ENCODE results near the gene HIP1.
"Not testable (repeated sequence)": the region's sequence is repeated elsewhere in the genome, so short reads cannot be mapped to it uniquely, and the experiment has no call there.

Gene HIP1

DNA sequence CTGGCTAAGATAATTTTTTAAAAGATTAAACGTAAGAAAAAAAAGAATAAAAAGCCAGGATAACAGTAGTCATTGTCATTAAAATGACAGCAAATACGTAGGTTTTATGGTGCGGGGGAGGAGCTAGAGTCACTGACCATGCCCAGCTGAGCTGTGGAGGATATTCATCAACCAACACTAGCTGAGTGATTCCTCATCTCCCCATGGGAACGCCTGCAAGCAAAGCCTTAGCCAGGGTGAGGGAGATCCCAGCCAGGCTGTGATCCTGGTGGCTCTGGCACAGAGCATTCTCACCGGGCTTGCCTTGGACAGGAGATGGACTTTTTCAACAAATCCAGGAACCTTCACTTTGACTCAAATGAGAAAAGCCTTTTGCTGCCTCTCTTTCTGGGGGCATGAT is 94.2 kb downstream of the HIP1 start:
- DNase-seq (ENCODE audit: low read depth in 2 of 2), result no peak

DNA sequence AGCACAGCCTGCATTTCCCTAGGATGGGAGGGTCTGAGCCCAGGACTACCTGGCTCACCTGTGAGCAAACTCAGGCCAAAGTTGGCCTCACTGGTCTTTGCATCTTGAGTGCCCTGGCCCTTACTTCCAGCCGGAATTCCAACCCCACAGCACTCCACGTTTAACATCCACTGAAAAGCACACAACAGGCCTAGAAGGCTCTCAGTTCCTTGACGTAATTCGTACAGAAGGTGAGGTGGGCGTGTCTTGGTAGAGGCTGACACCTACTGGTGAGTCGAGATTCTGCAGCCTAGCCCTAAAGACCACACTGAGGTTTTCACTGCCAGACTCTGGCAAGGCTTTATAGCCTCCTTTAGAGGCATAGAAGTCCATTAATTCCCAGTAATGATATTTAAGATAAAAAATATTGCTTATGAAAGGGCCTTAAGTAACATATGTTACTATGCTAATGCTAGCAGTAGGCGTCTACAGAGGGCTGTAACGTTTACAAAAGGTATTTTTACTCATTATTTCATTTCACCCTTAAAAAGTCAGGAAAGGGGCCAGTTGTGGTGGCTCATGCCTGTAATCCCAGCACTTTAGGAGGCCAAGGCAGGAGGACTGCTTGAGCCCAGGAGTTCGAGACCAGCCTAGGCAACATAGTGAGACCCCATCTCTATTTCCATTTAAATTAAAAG is 95.8 kb downstream of the HIP1 start:
- peak; percentile 35 to 48 for DNase-seq (ENCODE audit: low read depth in 2 of 2)

DNA sequence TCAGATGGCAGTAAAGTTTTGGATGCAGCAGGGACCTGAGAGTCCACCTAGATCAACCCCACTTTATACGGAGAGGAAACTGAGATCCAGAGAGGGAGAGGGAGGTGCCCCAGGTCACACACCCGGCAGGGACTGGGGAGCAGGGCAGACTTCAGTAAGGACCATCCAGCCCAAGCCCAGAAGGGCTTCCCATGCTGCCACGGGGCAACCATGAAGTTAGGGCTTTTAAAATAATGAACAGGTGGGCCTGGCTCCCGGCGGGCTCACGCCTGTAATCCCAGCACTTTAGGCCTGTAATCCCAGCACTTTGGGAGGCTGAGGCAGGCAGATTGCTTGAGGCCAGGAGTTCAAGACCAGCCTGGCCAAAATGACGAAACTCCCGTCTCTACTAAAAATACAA is 98.5 kb downstream of the HIP1 start:
- DNase-seq (ENCODE audit: low read depth in 2 of 2), result no peak

DNA sequence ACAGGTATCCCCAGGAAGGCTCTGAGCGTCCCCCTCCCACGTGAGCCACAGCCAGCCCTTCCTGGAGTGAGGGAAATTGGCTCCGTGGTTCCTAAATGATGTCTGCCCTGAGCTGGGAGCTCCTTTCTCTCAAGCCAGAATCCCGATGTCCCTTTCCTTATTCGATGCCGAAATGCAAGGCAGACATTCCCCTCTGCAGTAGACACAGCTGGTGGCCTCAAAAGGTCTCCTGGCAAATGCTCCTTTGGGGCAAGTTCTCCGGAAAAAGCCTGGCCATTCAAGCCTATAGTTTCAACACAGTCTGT is 98.9 kb downstream of the HIP1 start:
- DNase-seq (ENCODE audit: low read depth in 2 of 2), result no peak

DNA sequence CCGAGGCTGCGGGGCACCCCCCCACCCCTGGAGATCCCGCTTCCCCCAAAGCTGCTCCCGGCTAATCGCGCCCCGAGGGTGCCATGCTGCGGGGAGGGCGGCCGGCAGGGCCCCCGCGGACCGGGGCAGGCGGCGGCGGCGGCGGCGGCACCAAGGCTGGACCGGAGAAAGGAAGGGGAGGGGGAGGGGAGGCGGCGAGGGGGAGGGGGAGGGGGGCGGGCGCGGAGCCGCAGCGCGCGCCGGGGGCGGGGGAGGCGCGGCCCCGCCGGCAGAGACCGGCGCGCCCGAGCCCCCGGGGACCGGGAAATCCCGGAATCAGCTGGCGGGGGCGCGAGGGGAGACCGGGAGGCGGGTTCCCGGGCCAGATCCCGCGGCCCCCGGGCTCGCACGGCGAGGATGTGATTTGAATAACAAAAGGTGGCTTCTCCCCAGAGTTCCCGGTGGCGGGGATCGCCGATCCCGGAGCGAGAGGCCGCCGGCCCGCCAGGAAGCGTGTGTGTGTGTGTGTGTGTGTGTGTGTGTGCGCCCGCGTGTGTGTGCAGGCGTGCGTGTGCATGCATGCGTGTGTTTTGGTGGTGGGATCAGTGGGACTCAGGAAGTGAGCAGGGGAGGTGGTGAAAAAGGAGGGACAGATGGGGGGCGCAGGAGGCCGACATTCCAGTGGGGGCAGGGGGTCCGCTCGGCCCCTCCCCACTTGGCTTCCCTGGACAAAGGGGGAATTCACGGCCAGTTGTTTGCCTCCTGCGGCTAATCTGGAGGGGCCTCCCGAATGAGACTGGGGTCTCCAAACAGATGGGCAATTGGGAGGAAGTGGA is 99.5 kb downstream of the HIP1 start:
- no peak for DNase-seq (ENCODE audit: low read depth in 2 of 2)

DNA sequence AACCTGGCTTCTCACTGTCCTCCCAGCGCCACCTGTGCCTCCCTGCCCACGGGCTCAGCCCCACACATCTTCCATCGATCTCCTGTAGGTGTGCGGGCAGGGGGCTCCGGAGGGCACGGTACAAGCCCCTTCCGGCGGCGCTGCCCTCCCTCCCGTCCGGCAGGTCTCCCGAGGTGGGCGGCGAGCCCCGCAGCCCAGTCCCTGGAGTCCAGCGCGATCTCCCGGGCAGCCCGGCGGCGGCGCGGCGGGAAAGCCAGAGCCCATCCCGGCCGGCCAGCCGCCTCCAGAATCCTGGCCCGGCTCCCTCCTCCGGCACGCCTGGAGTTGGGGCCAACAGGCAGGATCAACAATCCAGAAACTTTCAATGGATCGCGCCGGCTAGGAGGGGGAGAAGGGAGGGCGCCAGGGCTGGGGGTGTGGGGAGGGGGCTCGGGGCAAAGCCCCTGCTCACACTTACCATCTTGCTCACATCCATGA is 100.1 kb downstream of the HIP1 start:
- no peak for DNase-seq (ENCODE audit: low read depth in 2 of 2)

DNA sequence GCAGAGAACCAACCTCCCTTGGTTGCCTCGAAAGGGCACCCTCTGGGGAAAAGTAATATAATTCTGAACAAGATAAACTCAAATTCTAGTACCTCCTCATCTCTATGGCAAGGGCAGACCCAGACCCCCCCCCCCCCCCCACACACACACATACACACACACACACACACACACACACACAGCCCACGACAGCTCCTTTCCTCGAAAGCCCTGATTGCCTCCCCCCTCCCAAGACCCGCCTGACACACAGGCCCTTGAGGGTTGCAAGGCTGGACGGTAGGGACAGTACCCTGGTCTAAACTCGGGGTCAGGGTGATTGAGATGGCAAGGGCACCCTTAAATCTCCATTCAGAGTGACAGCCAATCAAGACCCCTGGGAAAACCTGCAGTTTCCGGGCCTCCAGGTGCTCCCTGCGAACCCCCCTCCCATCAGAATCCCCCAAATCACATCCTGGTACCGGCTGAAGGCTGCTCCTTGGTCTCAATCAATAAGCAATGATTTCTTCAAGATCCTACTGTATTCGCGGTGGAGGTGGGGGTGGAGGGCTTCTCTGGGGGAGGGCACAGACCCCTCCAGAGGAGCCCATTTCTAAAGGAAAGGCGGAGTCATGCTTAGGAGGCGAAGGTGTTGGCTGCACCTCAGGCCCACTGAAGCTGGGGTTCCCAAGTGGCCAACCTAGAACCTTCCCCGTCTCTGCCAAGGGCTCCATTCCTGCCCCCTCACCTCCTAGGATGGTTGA is 100.7 kb downstream of the HIP1 start:
- no peak for DNase-seq (ENCODE audit: low read depth in 2 of 2)

DNA sequence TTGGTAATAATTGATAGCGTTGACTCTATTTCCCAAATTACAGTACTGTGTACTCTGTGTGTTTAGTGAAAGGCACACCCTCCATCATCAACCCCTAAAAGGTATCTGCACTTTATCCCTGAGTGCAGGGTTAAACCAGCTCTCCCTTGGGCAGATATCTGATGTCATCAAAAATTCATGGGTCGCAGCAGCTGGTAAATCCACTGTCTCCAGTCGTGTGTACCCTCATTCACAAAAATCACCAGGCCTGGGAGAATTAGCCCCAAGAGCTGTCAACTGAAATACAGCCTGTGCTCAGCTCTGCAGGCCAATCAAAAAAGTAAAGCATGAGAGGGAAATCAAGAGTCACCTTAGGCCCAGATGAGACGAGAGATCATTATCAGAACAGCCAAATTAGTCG is 103.7 kb downstream of the HIP1 start:
- no peak for DNase-seq (ENCODE audit: low read depth in 2 of 2)

DNA sequence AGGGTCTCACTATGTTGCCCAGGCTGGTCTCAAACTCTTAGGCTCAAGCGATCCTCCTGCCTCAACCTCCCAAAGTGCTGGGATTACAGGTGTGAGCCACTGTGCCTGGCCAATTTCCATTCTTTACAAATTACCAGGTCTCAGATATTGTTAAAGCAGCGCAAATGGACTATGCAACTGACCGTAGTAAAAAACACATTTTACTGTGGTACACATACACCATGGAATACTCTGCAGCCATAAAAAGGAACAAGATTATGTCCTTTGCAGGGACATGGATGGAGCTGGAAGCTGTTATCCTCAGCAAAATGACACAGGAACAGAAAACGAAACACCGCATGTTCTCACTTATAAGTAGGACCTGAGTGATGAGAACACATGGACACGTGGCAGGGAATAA is 106.2 kb downstream of the HIP1 start:
- DNase-seq (ENCODE audit: low read depth in 2 of 2), result not testable (repeated sequence)

DNA sequence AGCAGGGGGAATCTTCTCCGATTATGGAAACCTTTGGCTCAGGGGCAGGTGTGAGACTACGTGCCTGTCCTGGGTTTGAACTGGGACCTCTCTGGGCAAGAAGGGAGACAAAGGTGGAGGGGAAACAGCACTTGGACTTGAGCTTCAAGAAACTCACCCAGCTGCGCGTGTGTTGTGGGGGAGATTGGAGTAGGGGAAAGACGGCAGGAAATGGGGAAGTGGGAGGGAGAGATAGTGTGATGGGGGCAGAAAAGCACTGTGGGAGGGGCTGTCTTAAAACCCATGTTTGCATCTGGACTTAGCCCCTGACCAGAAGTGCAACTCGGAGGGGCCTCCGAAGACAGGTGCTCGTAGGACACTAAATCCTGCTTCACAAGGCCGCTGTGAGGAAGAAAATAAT is 107.0 kb downstream of the HIP1 start:
- DNase-seq (ENCODE audit: low read depth in 2 of 2), result no peak

DNA sequence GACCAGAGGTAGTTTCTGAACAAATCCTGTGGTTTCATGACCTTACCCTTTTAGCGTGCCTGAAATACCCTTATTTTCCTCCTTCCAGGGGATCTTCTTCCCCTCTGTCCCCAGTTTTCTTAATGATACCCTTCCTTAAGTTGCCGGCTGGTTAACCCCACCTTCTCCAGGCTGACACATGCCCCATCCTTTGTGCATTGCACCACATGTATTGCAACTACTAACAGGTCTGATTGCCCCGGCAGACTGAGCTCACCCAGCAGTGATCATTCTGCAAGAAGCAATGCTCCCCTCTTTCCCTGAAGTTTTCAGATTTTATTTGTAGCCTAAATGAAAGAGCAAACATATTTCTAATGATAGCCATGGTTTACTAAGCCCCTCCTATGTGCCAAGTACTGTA is 108.2 kb downstream of the HIP1 start:
- DNase-seq (ENCODE audit: low read depth in 2 of 2), result no peak

DNA sequence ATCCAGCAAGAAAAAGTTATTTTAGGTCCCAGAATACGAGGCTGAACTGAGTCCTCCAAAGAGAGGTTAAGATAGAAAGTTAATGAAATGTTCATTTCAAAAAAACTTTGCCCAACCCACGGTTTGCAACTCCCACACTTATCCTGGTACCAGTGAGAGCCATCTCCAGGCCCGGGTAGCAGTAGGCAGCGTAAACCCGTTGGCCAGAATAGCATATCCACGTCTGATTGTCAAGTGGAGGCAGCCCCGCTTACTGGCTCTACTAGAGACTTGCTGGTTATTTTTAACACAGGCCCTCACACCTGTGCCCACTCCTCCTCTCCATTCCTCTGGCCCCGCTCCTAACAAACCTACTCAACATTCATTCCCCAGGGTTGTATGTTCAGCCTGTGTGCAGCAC is 109.7 kb downstream of the HIP1 start:
- DNase-seq (ENCODE audit: low read depth in 2 of 2), result no peak

DNA sequence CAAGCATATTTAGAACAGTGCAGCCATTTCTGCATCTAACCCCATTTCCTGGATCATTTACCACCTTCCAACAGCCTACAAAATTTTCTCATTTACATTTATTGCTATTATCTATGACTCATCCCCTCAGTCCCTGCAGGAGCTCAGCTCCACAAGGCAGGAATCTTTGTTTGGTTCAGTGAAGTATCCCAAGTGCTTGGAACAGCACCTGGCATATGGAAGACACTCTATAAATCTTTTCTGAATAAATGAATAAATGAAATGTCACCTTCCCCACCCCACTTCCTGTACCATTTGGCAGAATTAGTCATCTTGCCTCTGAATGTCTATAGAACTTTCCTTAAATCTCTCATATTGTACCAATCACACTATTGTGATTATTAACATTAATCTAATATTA is 110.7 kb downstream of the HIP1 start:
- no peak for DNase-seq (ENCODE audit: low read depth in 2 of 2)

DNA sequence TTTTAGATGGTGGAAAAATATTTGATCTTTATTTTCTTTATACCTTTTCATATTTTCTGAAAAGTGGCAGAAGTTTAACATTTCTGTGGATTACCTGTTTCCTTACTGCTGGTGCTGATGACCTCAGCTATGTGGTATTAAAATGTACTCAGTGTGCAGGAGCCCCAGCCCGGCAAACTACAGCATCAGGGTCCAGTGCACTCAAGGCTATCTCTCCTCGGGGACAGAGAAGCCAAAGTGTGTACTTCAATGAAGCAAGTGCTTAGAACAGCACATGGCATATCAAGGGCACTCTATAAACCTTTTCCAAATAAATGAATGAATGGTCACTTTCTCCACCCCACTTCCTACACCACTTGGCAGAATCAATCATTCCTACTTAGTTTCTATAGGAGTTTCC is 111.8 kb downstream of the HIP1 start:
- no peak for DNase-seq (ENCODE audit: low read depth in 2 of 2)

DNA sequence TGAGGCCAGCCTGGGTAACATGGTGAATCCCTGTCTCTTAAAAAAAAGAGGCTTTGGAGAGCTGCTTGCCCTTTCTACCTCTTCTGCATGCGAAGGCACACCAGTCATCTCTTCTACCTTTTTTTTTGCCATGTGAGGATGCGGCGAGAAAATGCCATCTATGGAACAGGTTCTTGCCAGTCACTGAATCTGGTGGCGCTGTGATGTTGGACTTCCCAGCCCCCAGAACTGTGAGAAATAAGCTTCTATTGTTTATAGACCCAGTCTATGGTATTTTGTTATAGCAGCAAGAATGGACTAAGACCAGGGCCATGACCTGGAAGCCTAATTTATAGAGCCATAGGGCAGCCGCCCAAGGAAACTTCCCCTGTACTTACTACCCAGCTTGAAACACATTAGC is 112.9 kb downstream of the HIP1 start:
- no peak for DNase-seq (ENCODE audit: low read depth in 2 of 2)

DNA sequence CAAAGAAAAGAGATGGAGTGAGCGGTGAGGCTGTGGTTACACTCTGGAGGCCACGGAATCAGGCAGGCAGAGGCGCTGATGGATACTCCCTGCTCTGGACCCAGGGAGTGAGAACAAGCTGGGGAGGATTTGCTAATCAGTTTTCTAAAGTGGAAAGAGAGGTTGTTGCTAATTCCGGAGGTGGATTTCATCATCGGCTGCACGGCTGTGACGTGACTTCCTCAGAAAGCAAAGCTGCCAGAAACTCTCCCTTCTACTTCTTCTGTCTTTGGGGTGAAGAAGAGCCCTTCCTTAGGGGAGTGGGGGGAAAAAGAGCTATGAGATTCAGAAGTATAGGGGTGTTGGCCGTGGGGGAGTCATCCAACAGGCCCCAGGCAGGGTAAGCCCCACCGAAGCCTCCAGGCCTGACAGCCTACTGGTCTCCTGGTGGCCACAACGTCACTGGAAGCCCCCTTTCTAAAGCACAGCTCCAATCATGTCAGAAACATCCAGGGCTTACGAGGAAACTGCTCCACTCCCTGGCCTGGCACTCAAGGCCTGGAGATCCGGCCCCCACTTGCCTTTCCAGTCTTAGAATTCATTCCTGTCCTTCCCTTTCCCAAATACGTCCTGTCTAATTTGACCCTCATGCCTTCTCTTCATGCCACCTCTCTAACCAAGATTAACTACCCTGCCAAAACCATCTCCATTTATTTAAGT is 114.5 kb downstream of the HIP1 start:
- DNase-seq (ENCODE audit: low read depth in 2 of 2), result no peak

DNA sequence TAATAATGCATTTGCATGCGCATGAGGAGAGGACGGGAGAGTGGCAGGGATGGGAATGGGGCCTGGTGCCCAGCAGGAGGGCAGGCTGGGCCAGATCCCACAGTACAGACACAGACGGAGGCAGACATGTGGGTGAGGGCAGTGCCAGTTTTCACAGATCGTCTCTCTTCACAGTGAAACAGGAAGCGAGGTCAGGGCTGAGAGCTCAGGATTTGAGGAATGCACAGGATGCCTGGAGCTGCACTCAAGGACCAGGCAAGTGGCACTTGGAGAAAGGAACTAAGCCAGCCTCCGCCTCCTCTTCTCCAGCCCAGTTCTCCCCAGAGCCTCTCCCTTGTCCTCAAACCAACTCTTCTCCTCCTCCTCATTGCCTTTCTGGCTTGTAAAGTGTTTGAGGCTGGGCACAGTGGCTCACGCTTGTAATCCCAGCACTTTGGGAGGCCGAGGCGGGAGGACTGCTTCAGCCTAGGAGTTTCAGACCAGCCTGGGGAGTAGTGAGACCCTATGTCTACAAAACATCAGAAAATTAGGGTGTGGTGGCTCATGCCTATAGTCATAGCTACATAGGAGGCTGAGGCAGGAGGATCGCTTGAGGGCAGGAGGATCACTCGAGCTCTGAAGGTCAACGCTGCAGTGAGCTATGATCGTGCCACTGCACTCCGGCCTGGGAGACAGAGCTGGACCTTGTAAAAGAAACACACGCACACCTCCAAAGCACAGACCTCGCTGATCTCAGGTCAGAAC is 115.2 kb downstream of the HIP1 start:
- no peak for DNase-seq (ENCODE audit: low read depth in 2 of 2)

DNA sequence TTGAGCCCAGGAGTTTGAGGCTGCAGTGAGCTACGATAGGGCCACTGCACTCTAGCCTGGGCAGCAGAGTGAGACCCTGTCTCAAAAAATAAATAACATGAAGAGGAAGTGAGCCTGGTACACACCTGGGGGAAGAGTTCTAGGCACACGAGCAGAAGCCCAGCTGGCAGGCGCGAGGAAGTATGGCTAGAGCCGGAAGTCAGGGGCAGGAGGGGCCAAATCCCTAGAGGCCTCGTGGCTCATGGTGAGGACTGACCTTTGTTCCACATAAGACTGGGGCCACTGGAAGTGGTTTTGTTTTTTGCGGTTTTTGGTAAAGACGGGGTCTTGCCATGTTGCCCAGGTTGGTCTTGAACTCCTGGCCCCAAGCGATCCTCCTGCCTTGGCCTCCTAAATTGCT is 117.6 kb downstream of the HIP1 start:
- DNase-seq (ENCODE audit: low read depth in 2 of 2), result no peak

DNA sequence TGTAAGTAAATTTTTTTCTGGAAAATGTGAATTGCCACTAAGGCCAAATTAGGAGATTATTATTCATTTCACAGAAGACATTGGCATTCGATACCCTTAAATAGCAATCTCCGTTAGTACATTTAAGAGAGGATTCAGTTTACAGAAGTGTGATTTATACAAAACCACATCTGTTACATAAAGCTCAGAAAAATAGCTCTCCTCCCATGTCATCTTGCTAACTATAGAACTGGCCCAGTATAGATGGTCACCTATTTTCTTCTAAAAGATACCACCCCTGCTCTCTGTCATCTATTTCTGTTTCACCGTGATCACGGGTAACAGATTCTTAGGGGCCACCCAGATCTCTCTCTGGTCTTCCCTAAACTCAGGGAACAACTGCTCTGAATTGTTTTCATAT is 119.1 kb downstream of the HIP1 start:
- no peak for DNase-seq (ENCODE audit: low read depth in 2 of 2)

DNA sequence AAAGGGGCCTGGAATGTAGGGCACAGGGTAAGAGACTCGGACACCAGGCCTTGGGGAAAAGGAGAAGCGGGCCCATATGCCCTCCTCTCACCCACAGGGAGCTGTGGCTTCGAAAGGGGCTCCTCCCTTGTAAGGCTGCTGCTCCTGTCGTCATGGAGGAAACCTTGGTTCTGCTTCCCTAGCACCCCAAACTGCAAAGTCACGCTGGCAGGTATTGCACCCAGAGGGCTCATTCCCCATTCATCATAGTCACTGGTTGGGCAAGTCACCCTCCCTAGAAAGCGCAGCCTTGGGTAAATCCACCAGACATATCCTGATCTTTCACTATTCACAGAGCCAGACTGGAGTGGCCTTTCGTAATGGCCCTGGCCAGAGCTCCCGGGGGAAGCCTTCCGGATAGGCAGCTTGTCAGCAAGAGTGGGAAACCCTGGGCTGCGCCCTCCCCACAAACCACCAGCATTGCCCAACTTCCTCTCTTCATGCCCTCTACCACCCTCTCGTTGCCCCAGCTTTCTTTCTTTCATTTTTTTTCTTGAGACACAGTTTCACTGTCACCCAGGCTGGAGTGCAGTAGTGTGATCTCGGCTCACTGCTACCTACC is 121.0 kb downstream of the HIP1 start:
- DNase-seq (ENCODE audit: low read depth in 2 of 2), result peak; percentile 20 to 35
